NCI-H524 (cell line): ENCODE data around the gene UBASH3A.
A peak's percentile ranks its signal among the peaks of the same experiment; 100 is the strongest.

Experiments
- DNase-seq, 2 experiments: peaks; one replicate each; lab custom pipeline; 2025; lab: John Stamatoyannopoulos, UW

Gene UBASH3A

GRCh38 chr21:42411197-42411869 lies 7.6 kb downstream of the UBASH3A start:
- peak in 1 of 2 experiments; percentile 29 for DNase-seq

- DNase-seq = no peak
Measured at GRCh38 chr21:42411891-42412635, 8.4 kb downstream of the UBASH3A start.

- no peak for DNase-seq
Measured at GRCh38 chr21:42412636-42412933, 8.9 kb downstream of the UBASH3A start.

GRCh38 chr21:42413093-42413492 lies 9.4 kb downstream of the UBASH3A start:
- no peak for DNase-seq

GRCh38 chr21:42413500-42413899 lies 9.8 kb downstream of the UBASH3A start:
- DNase-seq = no peak

- no peak for DNase-seq
Measured at GRCh38 chr21:42414066-42414465, 10.4 kb downstream of the UBASH3A start.

GRCh38 chr21:42414553-42414927 lies 10.8 kb downstream of the UBASH3A start:
- no peak for DNase-seq

GRCh38 chr21:42414928-42415769 lies 11.4 kb downstream of the UBASH3A start:
- no peak for DNase-seq

GRCh38 chr21:42417533-42417932 lies 13.8 kb downstream of the UBASH3A start:
- no peak for DNase-seq

GRCh38 chr21:42418886-42419285 lies 15.2 kb downstream of the UBASH3A start:
- no peak for DNase-seq

- no peak for DNase-seq
Measured at GRCh38 chr21:42419845-42420244, 16.1 kb downstream of the UBASH3A start.

GRCh38 chr21:42421018-42421793 lies 17.5 kb downstream of the UBASH3A start:
- no peak for DNase-seq

GRCh38 chr21:42423197-42423675 lies 19.5 kb downstream of the UBASH3A start:
- no peak for DNase-seq

GRCh38 chr21:42423685-42424084 lies 20.0 kb downstream of the UBASH3A start:
- no peak for DNase-seq

GRCh38 chr21:42424914-42425541 lies 21.3 kb downstream of the UBASH3A start:
- DNase-seq = peak; percentile 62 to 92

- DNase-seq = no peak
Measured at GRCh38 chr21:42425591-42425990, 21.9 kb downstream of the UBASH3A start.

- peak; percentile 72 to 87 for DNase-seq
Measured at GRCh38 chr21:42426424-42426823, 22.7 kb downstream of the UBASH3A start.

- no peak for DNase-seq
Measured at GRCh38 chr21:42426876-42427480, 23.3 kb downstream of the UBASH3A start.

GRCh38 chr21:42427809-42428419 lies 24.2 kb downstream of the UBASH3A start:
- no peak for DNase-seq

GRCh38 chr21:42429021-42429420 lies 25.3 kb downstream of the UBASH3A start:
- DNase-seq = no peak

GRCh38 chr21:42429856-42430255 lies 26.2 kb downstream of the UBASH3A start:
- no peak for DNase-seq
